ENCODE results near the gene TBC1D32. TPM values are rescaled to one million over a fixed set of nuclear protein-coding genes. Genes with fewer than 3 reads are reported as not detected.
"Not testable (repeated sequence)": the region's sequence is repeated elsewhere in the genome, so short reads cannot be mapped to it uniquely, and the experiment has no call there.

TBC1D32 gene
- total RNA-seq, 2 donors from 2014 or later, result 7.4 to 10.4 TPM

DNA sequence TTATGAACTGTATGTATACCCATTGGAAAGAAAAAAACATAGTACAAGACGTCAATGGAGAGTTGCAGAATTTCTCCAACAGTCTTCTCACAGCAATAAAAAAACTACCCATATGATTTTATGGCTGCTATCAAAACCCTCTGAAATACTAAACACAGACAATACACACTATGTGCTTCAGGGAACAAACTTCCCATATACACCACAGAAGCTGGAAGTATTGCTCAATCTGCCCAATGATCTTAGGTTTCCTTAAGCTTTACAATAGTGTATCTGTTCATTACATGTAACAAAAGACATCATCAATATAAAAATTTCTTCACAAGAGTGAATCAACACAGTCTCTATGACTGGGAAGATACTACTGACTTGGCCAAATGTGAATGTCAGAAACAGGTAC lies 150.5 kb downstream of the TBC1D32 start:
- Mint-ChIP-seq H3K4me1 (ENCODE audit: low read depth) (no peaks in the 10 kb centered on the region), H3K36me3 (ENCODE audit: insufficient read depth in 2 of 2) (peaks cover 3 to 5% of the 10 kb centered on the region in 2 donors), H3K27me3 (ENCODE audit: low read depth) (no peaks in the 10 kb centered on the region), H3K4me3 (no peak overlapping the region), H3K9me3 (peaks cover 6% of the 10 kb centered on the region in 2 donors), H3K27ac (no peak overlapping the region)
- ATAC-seq (replicated peaks in 1 of 2) (no peak), DNase-seq (no peak)

DNA sequence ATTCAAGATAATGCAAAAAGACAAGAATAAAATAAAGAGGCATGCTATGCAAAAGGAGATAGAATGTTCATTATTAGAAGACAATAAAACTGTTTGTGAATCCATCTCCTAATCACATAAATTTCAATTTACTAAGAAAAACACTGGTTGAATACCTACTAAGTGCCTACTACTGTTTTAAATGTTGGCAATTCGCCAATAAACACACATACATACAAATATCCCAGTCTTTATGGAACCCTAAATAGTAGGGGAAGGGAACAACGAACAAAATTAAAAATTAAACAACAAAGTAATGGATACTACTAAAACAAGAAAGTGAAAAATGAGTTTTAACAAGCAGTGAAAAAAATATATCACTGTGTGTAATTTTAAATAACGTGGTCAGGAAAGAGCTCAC lies 158.5 kb downstream of the TBC1D32 start:
- no peak for DNase-seq
- no peak for ATAC-seq (replicated peaks in 1 of 2)
- H3K4me1 Mint-ChIP-seq (ENCODE audit: low read depth), result no peaks in the 10 kb centered on the region
- H3K4me3 Mint-ChIP-seq, result no peak overlapping the region
- peaks cover 0 to 3% of the 10 kb centered on the region in 2 donors for H3K36me3 Mint-ChIP-seq (ENCODE audit: insufficient read depth in 2 of 2)
- H3K27ac Mint-ChIP-seq, result no peak overlapping the region
- H3K27me3 Mint-ChIP-seq (ENCODE audit: low read depth), result no peaks in the 10 kb centered on the region
- H3K9me3 Mint-ChIP-seq, result peaks cover 0 to 7% of the 10 kb centered on the region in 2 donors

DNA sequence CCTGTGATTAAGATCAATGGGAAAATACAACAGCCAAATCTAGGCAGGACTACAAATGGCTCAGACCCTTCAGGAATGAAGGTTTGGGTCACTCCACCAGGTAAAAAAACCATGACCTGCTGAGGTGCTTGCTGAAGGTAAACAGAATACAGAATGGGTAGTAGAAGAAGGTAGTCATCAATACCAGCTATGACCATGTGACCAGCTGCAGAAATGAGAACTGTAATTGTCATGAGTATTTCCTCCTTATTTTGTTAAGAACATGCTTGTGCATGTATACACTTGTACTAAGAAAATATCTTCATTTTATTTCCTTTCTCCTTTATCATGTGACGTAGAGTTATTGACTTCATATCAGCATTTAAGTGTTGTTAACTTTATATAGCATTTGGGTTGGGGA lies 161.8 kb downstream of the TBC1D32 start:
- H3K36me3 Mint-ChIP-seq (ENCODE audit: insufficient read depth in 2 of 2); H3K4me1 Mint-ChIP-seq (ENCODE audit: low read depth); ATAC-seq (replicated peaks in 1 of 2); DNase-seq; H3K9me3 Mint-ChIP-seq; H3K27me3 Mint-ChIP-seq (ENCODE audit: low read depth); H3K27ac Mint-ChIP-seq; H3K4me3 Mint-ChIP-seq: not testable (repeated sequence)

DNA sequence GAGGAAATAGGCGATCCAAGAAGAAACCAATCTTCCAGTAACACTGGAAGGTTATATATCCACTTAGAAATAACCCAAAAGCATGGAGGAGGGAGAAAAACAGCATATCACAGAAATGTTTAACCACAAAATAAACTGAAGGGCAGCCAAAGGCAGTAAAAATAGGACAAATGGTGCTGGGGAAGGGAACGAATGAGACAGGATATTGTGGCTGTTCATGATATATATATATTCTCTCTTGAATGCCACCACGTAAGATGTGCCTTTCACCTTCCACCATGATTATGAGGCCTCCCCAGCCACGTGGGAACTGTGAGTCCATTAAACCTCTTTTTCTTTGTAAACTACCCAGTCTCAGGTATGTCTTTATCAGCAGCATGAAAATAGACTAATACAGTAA lies 162.4 kb downstream of the TBC1D32 start:
- H3K27me3 Mint-ChIP-seq (ENCODE audit: low read depth), result no peaks in the 10 kb centered on the region
- no peak overlapping the region for H3K27ac Mint-ChIP-seq

DNA sequence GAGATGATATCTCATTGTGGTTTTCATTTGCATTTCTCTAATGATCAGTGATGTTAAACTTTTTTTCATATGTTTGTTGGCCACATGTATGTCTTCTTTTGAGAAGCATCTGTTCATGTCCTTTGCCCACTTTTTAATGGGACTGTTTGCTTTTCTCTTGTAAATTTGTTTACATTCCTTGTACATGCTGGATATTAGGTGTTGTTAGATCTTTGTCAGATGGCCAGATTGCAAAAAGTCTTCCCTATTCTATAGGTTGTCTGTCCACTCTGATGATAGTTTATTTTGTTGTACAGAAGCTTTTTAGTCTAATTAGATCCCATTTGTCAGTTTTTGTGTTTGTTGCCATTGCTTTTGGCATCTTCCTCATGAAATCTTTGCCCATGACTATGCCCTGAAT lies 172.4 kb downstream of the TBC1D32 start:
- Mint-ChIP-seq H3K27me3 (ENCODE audit: low read depth) (no peaks in the 10 kb centered on the region), H3K36me3 (ENCODE audit: insufficient read depth in 2 of 2) (peaks cover 23 to 30% of the 10 kb centered on the region in 2 donors), H3K9me3 (peaks cover 12 to 13% of the 10 kb centered on the region in 2 donors), H3K27ac (no peak overlapping the region), H3K4me3 (no peak overlapping the region), H3K4me1 (ENCODE audit: low read depth) (no peaks in the 10 kb centered on the region)
- DNase-seq (no peak), ATAC-seq (replicated peaks in 1 of 2) (no peak)

More for the DNA sequence above, 162.4 kb downstream of the TBC1D32 start:
- Mint-ChIP-seq H3K36me3 (ENCODE audit: insufficient read depth in 2 of 2) (peaks cover 0 to 4% of the 10 kb centered on the region in 2 donors), H3K4me1 (ENCODE audit: low read depth) (no peaks in the 10 kb centered on the region), H3K4me3 (no peak overlapping the region), H3K9me3 (peaks cover 0 to 1% of the 10 kb centered on the region in 2 donors)
- no peak for DNase-seq
- no peak for ATAC-seq (replicated peaks in 1 of 2)

DNA sequence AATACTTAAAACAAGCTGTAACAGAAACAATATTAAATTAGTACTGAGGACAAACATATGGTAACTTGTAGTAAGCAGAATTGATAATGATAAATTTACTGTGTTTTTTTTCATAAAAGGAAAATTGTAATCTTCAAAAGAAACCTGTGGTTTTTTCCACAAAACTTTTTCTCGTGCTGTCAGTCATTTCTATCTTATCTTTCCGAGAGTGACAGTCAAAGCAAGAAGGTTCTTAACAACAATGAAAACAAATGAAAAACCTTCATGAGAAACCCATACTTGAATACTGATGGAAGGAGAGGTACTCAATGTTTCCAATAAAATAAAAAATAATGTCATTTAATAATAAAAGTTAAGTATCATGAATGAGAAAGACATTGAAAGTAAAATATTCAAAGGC lies 174.0 kb downstream of the TBC1D32 start:
- Mint-ChIP-seq H3K36me3 (ENCODE audit: insufficient read depth in 2 of 2) (peaks cover 26 to 30% of the 10 kb centered on the region in 2 donors), H3K4me1 (ENCODE audit: low read depth) (no peaks in the 10 kb centered on the region), H3K27ac (no peak overlapping the region), H3K9me3 (peaks cover 13 to 14% of the 10 kb centered on the region in 2 donors), H3K27me3 (ENCODE audit: low read depth) (no peaks in the 10 kb centered on the region), H3K4me3 (no peak overlapping the region)
- DNase-seq, result no peak
- ATAC-seq (replicated peaks in 1 of 2), result no peak

DNA sequence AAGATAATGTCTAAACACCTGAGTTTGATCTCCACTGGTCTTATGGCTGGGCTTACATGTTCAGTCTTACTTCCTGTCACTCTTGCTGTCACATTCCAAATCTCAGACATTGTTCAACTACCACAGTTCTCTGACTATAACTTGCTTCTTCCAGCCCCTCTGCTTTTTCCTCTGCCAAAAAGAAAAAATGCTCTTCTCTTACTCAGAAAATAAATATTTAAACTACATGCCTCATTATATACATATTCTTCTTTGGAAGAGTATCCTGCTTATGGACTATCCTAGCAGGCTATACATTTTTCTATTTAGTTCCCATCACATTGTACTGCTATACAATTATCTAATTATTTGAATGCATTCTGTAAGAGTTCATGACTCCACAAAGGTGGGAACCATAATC lies 175.4 kb downstream of the TBC1D32 start:
- H3K27me3 Mint-ChIP-seq (ENCODE audit: low read depth), result no peaks in the 10 kb centered on the region
- DNase-seq, result no peak
- peaks cover 15 to 16% of the 10 kb centered on the region in 2 donors for H3K9me3 Mint-ChIP-seq
- H3K4me3 Mint-ChIP-seq, result no peak overlapping the region
- H3K36me3 Mint-ChIP-seq (ENCODE audit: insufficient read depth in 2 of 2), result peaks cover 27 to 41% of the 10 kb centered on the region in 2 donors
- no peaks in the 10 kb centered on the region for H3K4me1 Mint-ChIP-seq (ENCODE audit: low read depth)
- ATAC-seq (replicated peaks in 1 of 2), result no peak
- no peak overlapping the region for H3K27ac Mint-ChIP-seq

DNA sequence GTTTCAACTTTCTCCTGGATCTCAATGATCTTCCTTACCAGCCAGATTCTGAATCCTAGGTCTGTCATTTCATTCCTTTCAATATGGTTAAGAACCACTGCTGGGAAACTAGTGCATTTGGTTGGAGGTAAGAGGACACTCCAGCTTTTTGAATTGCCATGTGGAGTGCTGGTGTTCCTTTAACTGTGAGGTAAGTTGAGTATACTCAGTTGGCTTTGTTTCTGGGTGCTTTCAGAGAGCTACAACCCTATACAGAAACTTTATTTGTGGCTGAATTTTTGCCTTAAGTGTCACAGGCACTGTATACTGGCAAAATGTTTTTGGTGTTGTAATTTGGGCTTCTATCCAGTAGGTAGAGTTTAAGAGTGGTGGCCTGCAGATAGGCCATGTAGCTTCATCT lies 175.8 kb downstream of the TBC1D32 start:
- DNase-seq (no peak), ATAC-seq (replicated peaks in 1 of 2) (no peak)
- Mint-ChIP-seq H3K4me3 (no peak overlapping the region), H3K36me3 (ENCODE audit: insufficient read depth in 2 of 2) (peaks cover 27 to 41% of the 10 kb centered on the region in 2 donors), H3K9me3 (peaks cover 15 to 16% of the 10 kb centered on the region in 2 donors), H3K27ac (no peak overlapping the region), H3K27me3 (ENCODE audit: low read depth) (no peaks in the 10 kb centered on the region), H3K4me1 (ENCODE audit: low read depth) (no peaks in the 10 kb centered on the region)

DNA sequence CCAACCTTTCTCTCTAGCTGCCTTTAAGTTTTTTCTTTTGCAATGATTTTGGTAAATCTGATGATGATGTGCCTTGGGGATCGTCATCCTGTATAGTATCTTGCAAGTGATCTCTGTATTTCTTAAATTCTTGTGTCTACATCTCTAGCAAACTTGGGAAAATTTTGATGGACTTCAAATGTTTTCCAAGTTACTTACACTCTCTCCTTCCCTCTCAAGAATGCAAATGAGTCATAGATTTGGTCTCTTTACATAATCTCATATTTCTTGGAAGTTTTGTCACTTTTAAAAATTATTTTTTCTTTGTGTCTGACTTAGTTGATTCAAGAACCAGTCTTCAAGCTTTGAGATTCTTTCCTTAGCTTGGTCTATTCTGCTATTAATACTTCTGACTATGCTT lies 176.4 kb downstream of the TBC1D32 start:
- ATAC-seq (replicated peaks in 1 of 2), result no peak
- Mint-ChIP-seq H3K36me3 (ENCODE audit: insufficient read depth in 2 of 2) (peaks cover 30 to 45% of the 10 kb centered on the region in 2 donors), H3K9me3 (peaks cover 16 to 17% of the 10 kb centered on the region in 2 donors), H3K27ac (no peak overlapping the region), H3K27me3 (ENCODE audit: low read depth) (no peaks in the 10 kb centered on the region), H3K4me1 (ENCODE audit: low read depth) (no peaks in the 10 kb centered on the region), H3K4me3 (no peak overlapping the region)
- no peak for DNase-seq

DNA sequence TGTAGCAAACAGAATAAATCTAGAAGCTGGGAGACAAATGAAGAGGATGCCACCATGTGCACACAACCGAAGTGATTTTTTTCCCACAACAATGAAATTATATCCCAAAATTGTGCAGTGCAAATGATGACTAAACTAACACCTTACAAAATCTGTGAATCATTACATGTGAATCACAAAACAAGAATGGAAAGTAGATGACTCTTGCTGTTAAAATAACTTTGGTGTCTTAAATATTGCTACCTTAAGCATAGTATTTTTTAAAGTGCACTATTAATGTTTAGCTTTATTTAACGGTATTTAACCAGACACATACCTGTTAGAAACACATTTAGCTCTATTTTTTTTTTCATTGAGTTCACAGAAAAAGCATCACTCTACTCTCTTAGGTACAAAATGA lies 190.8 kb downstream of the TBC1D32 start:
- DNase-seq (no peak), ATAC-seq (replicated peaks in 1 of 2) (no peak)
- peaks cover 0 to 14% of the 10 kb centered on the region in 2 donors for H3K9me3 Mint-ChIP-seq
- H3K4me1 Mint-ChIP-seq (ENCODE audit: low read depth), result no peaks in the 10 kb centered on the region
- no peak overlapping the region for H3K4me3 Mint-ChIP-seq
- H3K27ac Mint-ChIP-seq, result no peak overlapping the region
- peaks cover 2 to 7% of the 10 kb centered on the region in 2 donors for H3K36me3 Mint-ChIP-seq (ENCODE audit: insufficient read depth in 2 of 2)
- H3K27me3 Mint-ChIP-seq (ENCODE audit: low read depth), result no peaks in the 10 kb centered on the region

DNA sequence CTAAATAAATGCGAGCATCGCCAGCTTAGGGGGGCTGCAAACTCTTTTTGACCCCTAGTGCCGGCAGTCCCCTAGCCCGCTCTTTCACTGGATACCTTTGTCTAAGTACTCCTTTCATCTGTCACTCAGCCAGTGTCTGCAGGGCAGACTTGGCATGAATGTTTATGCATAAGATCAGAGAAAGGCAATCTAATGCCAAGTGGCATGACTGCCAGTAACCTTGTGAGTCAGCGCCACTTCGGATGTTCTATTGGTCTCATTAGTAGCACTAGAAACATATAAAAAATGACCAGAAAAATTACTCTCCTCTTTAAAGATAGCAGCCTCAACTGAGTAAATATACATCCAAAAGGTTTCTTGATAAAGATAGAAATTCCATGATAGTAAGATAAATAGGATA lies 192.2 kb downstream of the TBC1D32 start:
- Mint-ChIP-seq H3K27ac (no peak overlapping the region), H3K4me1 (ENCODE audit: low read depth) (no peaks in the 10 kb centered on the region), H3K9me3 (peaks cover 0 to 12% of the 10 kb centered on the region in 2 donors), H3K4me3 (no peak overlapping the region), H3K36me3 (ENCODE audit: insufficient read depth in 2 of 2) (peaks cover 2 to 5% of the 10 kb centered on the region in 2 donors), H3K27me3 (ENCODE audit: low read depth) (no peaks in the 10 kb centered on the region)
- no peak for ATAC-seq (replicated peaks in 1 of 2)
- no peak for DNase-seq

DNA sequence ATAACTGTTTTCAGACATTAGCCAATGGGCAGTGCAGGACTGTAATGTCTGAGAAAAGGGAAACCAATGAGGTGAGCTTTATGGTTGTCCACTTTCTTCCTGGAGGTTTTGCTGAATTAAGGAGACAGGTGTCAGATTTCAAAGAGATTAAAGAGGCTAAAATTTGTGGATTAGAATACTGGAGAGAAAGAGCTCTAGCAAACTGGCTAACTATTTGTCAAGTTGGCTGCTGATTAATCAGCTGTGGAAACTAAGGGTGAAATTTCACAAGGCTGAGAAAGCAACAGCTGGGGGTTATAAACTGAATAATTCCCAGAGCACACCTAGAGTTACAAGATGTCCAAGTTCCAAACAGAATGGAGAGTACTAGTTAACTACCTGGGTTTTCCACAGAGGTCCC lies 198.9 kb downstream of the TBC1D32 start:
- Mint-ChIP-seq H3K27ac (no peak overlapping the region), H3K4me3 (no peak overlapping the region), H3K36me3 (ENCODE audit: insufficient read depth in 2 of 2) (peaks cover 0 to 2% of the 10 kb centered on the region in 2 donors), H3K9me3 (no peaks in the 10 kb centered on the region), H3K27me3 (ENCODE audit: low read depth) (no peaks in the 10 kb centered on the region), H3K4me1 (ENCODE audit: low read depth) (no peaks in the 10 kb centered on the region)
- no peak for DNase-seq
- no peak for ATAC-seq (replicated peaks in 1 of 2)

DNA sequence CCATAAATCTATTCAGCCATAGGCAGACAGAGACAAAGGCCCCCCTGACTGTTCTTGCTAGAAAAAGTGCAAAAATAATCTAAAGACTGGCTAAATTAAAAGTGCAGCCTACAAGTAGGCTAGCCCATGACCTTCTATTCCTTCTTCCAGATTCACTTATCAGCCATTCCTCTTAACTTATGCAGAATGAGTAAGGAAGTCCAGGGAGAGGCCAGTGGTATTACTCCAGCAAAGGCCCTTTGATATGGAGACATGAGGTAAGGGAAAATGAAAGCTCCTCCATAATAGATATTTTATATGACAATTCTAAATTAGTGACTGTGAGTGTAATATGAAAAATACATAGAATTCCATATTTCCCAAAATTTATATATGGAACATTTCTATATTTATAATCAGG lies 199.4 kb downstream of the TBC1D32 start:
- ATAC-seq (replicated peaks in 1 of 2) (no peak), DNase-seq (no peak)
- Mint-ChIP-seq H3K27ac (no peak overlapping the region), H3K36me3 (ENCODE audit: insufficient read depth in 2 of 2) (peaks cover 0 to 2% of the 10 kb centered on the region in 2 donors), H3K4me3 (no peak overlapping the region), H3K27me3 (ENCODE audit: low read depth) (no peaks in the 10 kb centered on the region), H3K9me3 (no peaks in the 10 kb centered on the region), H3K4me1 (ENCODE audit: low read depth) (no peaks in the 10 kb centered on the region)

DNA sequence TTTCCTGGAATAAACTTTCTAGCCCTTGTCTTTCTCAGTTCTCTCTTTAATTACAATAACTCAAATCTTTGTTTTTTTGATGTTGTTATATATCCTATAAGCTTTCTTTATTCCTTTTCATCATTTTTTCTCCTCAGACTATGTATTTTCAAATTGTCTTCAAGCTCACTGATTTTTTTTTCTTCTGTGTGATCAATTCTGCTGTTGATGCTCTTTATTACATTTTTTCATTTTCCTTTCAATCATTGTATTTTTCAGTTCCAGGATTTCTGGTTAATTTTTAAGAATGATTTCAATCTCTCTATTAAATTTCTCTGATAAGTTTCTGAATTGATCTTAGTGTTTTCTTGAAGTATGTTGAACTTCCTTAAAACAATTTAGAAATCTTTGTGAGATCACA lies 209.7 kb downstream of the TBC1D32 start:
- ATAC-seq (replicated peaks in 1 of 2) (no peak), DNase-seq (no peak)
- Mint-ChIP-seq H3K27me3 (ENCODE audit: low read depth) (no peaks in the 10 kb centered on the region), H3K9me3 (peaks cover 6% of the 10 kb centered on the region in 2 donors), H3K36me3 (ENCODE audit: insufficient read depth in 2 of 2) (peaks cover 16 to 17% of the 10 kb centered on the region in 2 donors), H3K4me3 (no peak overlapping the region), H3K27ac (no peak overlapping the region), H3K4me1 (ENCODE audit: low read depth) (no peaks in the 10 kb centered on the region)
